GM19468 (cell line): Measurements from ENCODE around the gene C20orf173.

Source experiments
- ATAC-seq: cut with Tn5 transposase; IDR thresholded peaks from one replicate; pipeline ENCODE4 v1.9.1; 2021; ENCODE audit warnings: mild to moderate bottlenecking, moderate library complexity, moderate number of reproducible peaks; ENCODE audit not compliant: unreplicated experiment; ENCODE audit errors: extremely low read depth

The C20orf173 gene

GRCh38 chr20:35510951-35511735 is 18.3 kb downstream of the C20orf173 start:
- no peak for ATAC-seq

DNA sequence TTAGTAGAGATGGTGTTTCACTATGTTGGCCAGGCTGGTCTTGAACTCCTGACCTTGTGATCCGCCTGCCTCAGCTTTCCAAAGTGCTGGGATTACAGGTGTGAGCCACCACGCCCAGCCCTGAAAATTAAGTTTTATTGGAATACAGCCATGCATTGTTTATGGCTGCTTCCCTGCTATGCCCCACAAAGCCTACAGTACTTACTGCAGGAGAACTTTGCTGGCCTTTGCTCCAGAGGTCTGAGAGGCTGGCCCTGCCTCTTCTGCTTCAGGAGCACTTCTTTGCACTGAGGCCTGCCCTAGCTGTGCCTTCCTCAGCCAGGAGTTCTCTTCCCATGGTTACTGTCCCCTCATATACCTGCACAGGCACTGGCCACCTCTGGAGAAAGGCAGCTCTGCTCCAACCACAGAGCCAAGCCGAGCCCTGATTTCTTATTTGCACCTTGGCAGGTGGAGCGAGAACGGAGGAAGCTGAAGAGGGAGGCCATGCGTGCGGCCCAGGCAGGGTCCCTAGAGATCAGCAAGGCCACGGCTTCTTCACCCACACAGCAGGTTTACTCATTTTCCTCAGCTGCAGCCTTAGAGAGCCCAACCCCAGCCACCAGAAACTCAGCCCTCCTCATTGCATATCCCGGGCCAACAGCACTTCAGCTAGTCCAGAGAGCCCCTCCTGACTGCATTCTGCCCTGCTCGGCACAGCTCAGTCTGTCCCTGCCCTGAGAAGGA is 20.8 kb downstream of the C20orf173 start:
- ATAC-seq: no peak

DNA sequence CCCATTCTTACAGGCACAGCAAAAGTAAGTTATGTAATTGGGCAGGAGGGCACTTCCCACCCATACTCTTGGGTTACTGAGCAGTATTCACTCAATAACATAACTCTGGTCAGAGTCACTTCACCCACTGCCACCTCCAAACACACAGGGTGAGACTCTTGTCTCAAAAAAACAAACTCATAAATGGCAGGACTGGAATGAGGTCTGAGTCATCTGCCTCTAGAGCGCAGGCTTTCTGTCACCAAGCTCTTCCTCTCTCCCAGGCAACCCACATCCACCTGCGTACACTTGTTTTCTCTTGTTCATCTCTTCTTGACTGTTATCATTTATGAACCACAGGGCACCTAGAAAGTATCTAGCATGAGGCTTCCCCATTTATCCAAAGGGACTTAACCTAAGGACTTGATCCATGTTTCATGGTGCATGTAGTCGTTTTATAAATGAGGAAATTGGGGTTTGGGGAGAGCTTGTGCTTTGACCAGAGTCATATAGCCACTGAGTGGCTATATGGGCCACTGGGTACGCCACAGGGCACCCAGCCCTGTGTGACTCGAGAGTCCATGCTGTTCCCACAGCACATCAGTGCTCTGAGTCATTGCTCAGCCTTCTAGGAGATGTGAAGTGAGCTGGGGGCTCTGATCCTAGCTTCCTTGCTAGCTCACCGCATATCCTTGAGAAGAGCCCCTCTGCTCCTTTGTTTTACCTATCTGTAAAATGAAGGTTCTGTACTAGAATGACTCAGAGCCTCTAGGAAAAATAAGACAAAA is 22.4 kb downstream of the C20orf173 start:
- no peak for ATAC-seq

DNA sequence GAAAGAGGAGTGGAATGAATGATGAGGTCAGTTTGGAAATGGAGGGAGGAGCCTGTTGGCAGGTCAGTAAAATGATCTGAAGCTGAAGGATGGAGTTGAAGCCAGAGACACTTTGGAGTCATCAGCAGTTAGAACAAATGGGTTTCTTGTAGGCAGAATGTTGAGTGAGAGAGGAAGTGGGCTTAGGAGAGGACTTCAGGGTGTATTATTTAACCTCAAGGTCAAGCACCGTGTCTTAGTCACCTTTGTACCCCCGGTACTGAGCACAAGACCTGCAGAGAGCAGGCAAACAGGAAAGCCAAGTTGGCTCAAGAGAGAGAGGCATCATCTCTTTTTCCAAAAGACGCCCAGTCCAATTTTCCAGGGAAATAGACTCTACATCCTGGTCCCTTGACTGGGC is 23.3 kb downstream of the C20orf173 start:
- ATAC-seq: no peak

DNA sequence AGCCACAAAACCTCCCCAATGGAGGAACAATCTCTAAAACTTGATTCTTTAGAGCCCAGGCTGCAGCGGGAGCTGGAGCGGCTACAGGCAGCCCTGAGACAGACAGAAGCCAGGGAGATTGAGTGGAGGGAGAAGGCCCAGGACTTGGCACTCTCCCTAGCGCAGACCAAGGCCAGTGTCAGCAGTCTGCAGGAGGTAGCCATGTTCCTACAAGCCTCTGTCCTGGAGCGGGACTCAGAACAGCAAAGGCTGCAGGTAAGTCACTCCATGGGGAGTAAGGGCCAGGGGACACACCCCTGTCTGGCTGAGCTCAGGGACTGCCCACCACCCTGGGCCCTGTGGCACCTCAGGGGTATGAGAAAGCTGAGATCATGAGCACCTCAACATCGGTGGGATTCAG is 24.7 kb downstream of the C20orf173 start:
- no peak for ATAC-seq

DNA sequence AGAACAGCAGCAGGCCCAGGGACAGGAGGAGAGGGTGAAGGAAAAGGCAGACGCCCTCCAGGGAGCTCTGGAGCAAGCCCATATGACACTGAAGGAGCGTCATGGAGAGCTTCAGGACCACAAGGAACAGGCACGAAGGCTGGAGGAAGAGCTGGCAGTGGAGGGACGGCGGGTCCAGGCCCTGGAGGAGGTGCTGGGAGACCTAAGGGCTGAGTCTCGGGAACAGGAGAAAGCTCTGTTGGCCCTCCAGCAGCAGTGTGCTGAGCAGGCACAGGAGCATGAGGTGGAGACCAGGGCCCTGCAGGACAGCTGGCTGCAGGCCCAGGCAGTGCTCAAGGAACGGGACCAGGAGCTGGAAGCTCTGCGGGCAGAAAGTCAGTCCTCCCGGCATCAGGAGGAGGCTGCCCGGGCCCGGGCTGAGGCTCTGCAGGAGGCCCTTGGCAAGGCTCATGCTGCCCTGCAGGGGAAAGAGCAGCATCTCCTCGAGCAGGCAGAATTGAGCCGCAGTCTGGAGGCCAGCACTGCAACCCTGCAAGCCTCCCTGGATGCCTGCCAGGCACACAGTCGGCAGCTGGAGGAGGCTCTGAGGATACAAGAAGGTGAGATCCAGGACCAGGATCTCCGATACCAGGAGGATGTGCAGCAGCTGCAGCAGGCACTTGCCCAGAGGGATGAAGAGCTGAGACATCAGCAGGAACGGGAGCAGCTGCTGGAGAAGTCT is 25.5 kb downstream of the C20orf173 start:
- no peak for ATAC-seq

DNA sequence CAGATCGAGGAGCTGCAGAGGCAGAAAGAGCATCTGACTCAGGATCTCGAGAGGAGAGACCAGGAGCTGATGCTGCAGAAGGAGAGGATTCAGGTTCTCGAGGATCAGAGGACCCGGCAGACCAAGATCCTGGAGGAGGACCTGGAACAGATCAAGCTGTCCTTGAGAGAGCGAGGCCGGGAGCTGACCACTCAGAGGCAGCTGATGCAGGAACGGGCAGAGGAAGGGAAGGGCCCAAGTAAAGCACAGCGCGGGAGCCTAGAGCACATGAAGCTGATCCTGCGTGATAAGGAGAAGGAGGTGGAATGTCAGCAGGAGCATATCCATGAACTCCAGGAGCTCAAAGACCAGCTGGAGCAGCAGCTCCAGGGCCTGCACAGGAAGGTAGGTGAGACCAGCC is 26.2 kb downstream of the C20orf173 start:
- ATAC-seq: no peak

GRCh38 chr20:35502352-35502751 is 27.1 kb downstream of the C20orf173 start:
- no peak for ATAC-seq

- no peak for ATAC-seq
Observed at GRCh38 chr20:35499271-35499670, 30.2 kb downstream of the C20orf173 start.

DNA sequence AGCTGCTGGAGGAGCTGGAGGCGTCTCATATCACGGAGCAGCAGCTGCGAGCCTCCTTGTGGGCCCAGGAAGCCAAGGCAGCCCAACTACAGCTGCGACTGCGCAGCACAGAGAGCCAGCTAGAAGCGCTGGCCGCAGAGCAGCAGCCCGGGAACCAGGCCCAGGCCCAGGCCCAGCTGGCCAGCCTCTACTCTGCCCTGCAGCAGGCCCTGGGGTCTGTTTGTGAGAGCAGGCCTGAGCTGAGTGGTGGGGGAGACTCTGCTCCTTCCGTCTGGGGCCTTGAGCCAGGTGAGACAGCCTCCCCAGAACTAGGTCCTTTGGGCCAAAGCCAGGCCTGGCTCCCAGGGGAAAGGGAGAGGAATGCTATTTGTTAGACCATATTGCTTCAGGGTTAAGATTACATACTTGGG is 31.7 kb downstream of the C20orf173 start:
- no peak for ATAC-seq

DNA sequence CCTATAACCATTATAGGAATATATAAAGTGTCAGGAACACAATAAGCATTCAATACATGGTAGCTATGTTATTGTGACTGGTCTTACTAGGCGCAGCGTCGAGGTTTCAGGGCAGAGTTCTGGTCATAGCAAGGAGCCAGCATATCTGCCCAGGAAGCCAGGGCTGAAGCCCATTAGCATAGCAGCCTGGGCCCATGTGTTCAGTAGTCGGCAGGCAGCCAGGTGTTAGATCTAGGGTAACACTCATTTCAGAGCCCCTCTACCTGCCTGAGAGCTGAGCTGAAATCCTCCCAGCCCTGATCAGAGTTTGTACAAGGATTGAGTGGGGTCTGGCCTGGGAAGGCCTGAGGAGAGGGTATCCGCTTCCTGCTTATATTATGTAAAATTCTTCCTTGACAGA is 32.1 kb downstream of the C20orf173 start:
- no peak for ATAC-seq

DNA sequence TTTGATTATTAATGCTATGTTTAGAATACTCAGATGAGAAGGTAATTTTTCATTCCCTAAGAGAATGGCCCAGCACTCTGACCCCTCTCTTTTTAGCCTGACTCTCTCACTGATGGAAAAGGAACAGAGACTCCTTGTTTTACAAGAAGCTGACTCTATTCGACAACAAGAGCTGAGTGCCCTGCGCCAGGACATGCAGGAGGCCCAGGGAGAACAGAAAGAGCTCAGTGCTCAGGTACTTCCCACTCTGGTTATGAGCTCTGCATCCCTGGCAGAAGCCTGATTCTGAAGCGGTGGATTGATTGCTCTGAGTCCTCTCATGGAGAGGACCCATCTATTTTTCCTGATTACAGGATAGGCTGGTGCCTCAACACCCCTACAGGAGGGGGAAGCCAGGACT is 33.0 kb downstream of the C20orf173 start:
- ATAC-seq: no peak

- no peak for ATAC-seq
Observed at GRCh38 chr20:35492352-35492751, 37.1 kb downstream of the C20orf173 start.

GRCh38 chr20:35491823-35492222 is 37.6 kb downstream of the C20orf173 start:
- no peak for ATAC-seq

DNA sequence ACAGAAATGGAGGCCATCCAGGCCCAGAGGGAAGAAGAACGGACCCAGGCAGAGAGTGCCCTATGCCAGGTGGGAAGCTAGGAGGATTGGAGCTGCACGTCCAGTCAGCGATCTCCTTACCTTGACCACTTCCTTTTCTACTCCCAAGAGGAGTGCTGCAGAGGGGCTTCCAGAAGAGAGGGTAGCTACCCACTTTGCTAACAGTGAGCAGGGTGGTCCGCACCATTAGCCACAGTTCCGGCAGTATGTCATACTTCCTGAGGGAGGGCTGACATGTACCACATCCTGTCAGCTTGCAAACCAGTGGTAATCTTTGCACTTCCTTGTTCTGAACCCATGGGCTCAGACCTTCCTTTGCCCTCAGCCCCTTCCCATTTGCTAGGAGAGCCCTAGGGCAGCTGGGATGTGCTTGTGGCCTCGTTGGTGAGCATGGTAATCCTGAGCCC is 38.7 kb downstream of the C20orf173 start:
- ATAC-seq: peak; percentile 71

GRCh38 chr20:35489717-35490116 is 39.7 kb downstream of the C20orf173 start:
- no peak for ATAC-seq

- ATAC-seq: no peak
Observed at GRCh38 chr20:35487479-35487878, 42.0 kb downstream of the C20orf173 start.

- no peak for ATAC-seq
Observed at GRCh38 chr20:35479798-35480197, 49.7 kb downstream of the C20orf173 start.

DNA sequence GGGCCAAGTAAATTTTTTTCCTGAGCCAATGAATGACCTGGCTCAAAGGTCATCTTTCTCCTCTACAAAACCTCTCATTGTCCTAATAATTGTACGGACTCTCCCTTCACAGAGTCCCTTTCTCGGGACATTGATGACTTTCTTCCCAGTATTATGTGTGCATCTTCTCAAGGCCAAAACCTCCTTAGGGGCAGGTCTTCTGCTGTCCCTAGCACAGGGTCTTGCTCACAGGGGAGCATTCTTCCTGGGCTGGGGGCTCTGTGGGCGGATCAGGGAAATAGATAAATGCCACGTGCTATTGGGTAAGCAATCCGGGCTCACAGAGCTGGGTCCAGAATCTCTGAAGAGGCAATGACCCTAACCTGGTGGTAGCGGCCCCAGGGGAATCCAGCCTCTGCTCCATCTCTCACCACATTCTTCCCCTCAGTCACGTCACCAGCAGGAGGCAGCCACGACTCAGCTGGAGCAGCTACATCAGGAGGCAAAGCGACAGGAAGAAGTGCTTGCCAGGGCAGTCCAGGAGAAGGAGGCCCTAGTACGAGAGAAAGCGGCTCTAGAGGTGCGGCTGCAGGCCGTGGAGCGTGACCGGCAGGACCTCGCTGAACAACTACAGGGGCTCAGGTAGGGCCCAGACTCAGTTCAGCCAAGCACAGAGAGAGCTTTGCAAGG is 50.5 kb downstream of the C20orf173 start:
- no peak for ATAC-seq
